Lung (tissue), 12 donors: ENCODE data around the gene ANO9. TPM values are rescaled to one million over a fixed set of nuclear protein-coding genes. Genes with fewer than 3 reads are reported as not detected.

Source experiments
- ATAC-seq: fragments of 200-7000 bp; cut with Tn5 transposase; one replicate; pipeline ENCODE4 v1.9.1; 2020; ENCODE audit warnings: moderate number of reproducible peaks; ENCODE audit not compliant: insufficient read depth, low FRiP score
- DNase-seq, 3 donors: peaks; one replicate each; pipeline ENCODE4 v3.0.0-alpha.2; 2013 to 2017
- H3K27ac ChIP-seq, 2 donors: one replicate each; pipeline ENCODE4 v1.5.1; 2013; ENCODE audit warnings: mild to moderate bottlenecking in 2 of 2, moderate library complexity in 2 of 2, control low read depth in 1 of 2, inconsistent platforms in 1 of 2, low read depth in 1 of 2, low read length in 1 of 2
- H3K27me3 ChIP-seq, 3 donors: one replicate each; pipeline ENCODE4 v1.5.1; 2013; ENCODE audit warnings: low read length in 2 of 3; ENCODE audit not compliant: control insufficient read depth in 3 of 3, insufficient read depth in 3 of 3
- H3K36me3 ChIP-seq, 4 donors: one replicate each; pipeline ENCODE4 v1.5.1; 2013; ENCODE audit warnings: low read length in 4 of 4, mild to moderate bottlenecking in 1 of 4, moderate library complexity in 1 of 4; ENCODE audit not compliant: control insufficient read depth in 4 of 4, insufficient read depth in 4 of 4
- H3K4me1 ChIP-seq, 5 donors: one replicate each; pipeline ENCODE4 v1.5.1; 2013; ENCODE audit warnings: low read length in 5 of 5, mild to moderate bottlenecking in 2 of 5, moderate library complexity in 1 of 5; ENCODE audit not compliant: control insufficient read depth in 5 of 5, insufficient read depth in 5 of 5
- H3K4me3 ChIP-seq: one replicate; pipeline ENCODE4 v1.5.1; 2013; ENCODE audit warnings: mild to moderate bottlenecking, control low read depth, moderate library complexity
- H3K9ac ChIP-seq, 2 donors: one replicate each; pipeline ENCODE4 v1.5.1; 2013; ENCODE audit warnings: low read length in 2 of 2, control low read depth in 1 of 2; ENCODE audit not compliant: insufficient read depth in 1 of 2
- H3K9me3 ChIP-seq, 4 donors: one replicate each; pipeline ENCODE4 v1.5.1; 2013; ENCODE audit warnings: low read length in 3 of 4, mild to moderate bottlenecking in 1 of 4, moderate library complexity in 1 of 4; ENCODE audit not compliant: control insufficient read depth in 4 of 4, insufficient read depth in 3 of 4
- CTCF ChIP-seq: IDR thresholded peaks from 2 replicates; pipeline ENCODE4 v1.5.1; 2012; ENCODE audit warnings: mild to moderate bottlenecking; ENCODE audit errors: control extremely low read depth, extremely low read depth
- WGBS, 2 donors: extraction: QIAGEN DNeasy Blood & Tissue Kit; methylation state at CpG; one replicate each; pipeline ENCODE4 v1.1.7; 2013; 5-methylcytosine and 5-hydroxymethylcytosine counted together
- polyA plus RNA-seq, 2 donors: library from polyadenylated mRNA; stranded (reverse); fragments of 200-250 nt; gene quantifications; one replicate each; pipeline ENCODE4 v1.2.1, GENCODE V29; 2013
- total RNA-seq, 2 donors: library from RNA; depleted of rRNA in 1 of 2; stranded (reverse); fragments of >200 nt in 1 of 2; gene quantifications; one replicate each; pipeline ENCODE4 v1.2.1, GENCODE V29; 2014 to 2021
- donor health status: control.
- donor health status: control.
- donor health status: Bipolar disorder and iron deficiency.
- donor health status: healthy.
- donor health status: DM: yes; HTN: yes; CAD: no.

The ANO9 gene
- total and polyA plus RNA-seq, 4 donors = 5.8 to 18.6 (median 13.2) TPM

GRCh38 chr11:409600-410483 lies 32.0 kb downstream of the ANO9 start:
- WGBS, 2 donors = 76 to 88% methylated on average over 18 of the region's 18 CpGs
- no peak for TF ChIP-seq CTCF

GRCh38 chr11:409008-409599 lies 32.7 kb downstream of the ANO9 start:
- TF ChIP-seq CTCF = no peak
- Histone ChIP-seq H3K9ac (no peak overlapping the region), H3K4me3 (no peak overlapping the region), H3K36me3 (peaks cover 0 to 6% (median 0%) of the 10 kb centered on the region in 4 donors), H3K9me3 (no peaks in the 10 kb centered on the region), H3K4me1 (peaks cover 0 to 11% (median 0%) of the 10 kb centered on the region in 5 donors), H3K27me3 (no peaks in the 10 kb centered on the region), H3K27ac (no peak overlapping the region)
- 87 to 88% methylated on average over 7 of the region's 7 CpGs for WGBS, 2 donors
- DNase-seq (no peak), ATAC-seq (no peak)

More at GRCh38 chr11:409600-410483, 32.0 kb downstream of the ANO9 start:
- no peak for DNase-seq
- Histone ChIP-seq H3K27ac (no peak overlapping the region), H3K36me3 (peaks cover 0 to 4% (median 0%) of the 10 kb centered on the region in 4 donors), H3K9me3 (no peaks in the 10 kb centered on the region), H3K9ac (no peak overlapping the region), H3K4me3 (no peak overlapping the region), H3K27me3 (peaks cover 0 to 2% (median 0%) of the 10 kb centered on the region in 3 donors), H3K4me1 (peaks cover 0 to 17% (median 3%) of the 10 kb centered on the region in 5 donors)
- no peak for ATAC-seq

GRCh38 chr11:408154-409007 lies 33.4 kb downstream of the ANO9 start:
- Histone ChIP-seq H3K36me3 (peaks cover 0 to 7% (median 0%) of the 10 kb centered on the region in 4 donors), H3K27me3 (no peaks in the 10 kb centered on the region), H3K9me3 (no peaks in the 10 kb centered on the region), H3K9ac (no peak overlapping the region), H3K27ac (peak overlapping the region in 1 of 2 donors; percentile 70), H3K4me3 (peak overlapping the region; percentile 3), H3K4me1 (peaks cover 0 to 11% (median 0%) of the 10 kb centered on the region in 5 donors)
- no peak for TF ChIP-seq CTCF
- DNase-seq (no peak), ATAC-seq (no peak)
- WGBS, 2 donors = 91 to 93% methylated on average over 15 of the region's 15 CpGs
